Measurements from ENCODE around the gene CRISPLD2. TPM values are rescaled to one million over a fixed set of nuclear protein-coding genes. Genes with fewer than 3 reads are reported as not detected.

The CRISPLD2 gene
- total RNA-seq, 3 donors from 2014 or later = 94.7 to 386 (median 216) TPM

DNA sequence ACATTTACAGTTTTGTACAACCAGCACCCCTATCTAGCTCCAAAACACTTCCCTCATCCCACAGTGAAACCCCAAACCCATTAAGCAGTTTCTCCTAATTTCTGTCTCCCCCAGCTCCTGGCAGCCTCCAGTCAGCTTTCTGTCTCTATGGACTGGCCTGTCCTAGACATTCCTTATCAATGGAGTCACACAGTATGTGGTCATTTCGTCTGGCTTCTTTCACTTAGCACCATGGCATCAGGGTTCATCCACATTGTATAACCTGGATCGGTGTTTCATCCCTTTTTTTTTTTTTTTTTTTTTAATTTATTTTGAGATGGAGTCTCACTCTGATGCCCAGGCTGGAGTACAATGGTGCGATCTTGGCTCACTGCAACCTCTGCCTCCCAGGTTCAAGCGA, 123.0 kb downstream of the CRISPLD2 start:
- H3K36me3 ChIP-seq = no peaks in the 10 kb centered on the region
- H3K9me3 ChIP-seq = peaks cover 0 to 4% of the 10 kb centered on the region in 2 donors
- no peak for DNase-seq (ENCODE audit: low spot score in 2 of 2)
- intact Hi-C loops (cut with DNase I; ENCODE audit: low total_unique reads) = no loop called here
- H3K27ac ChIP-seq = no peak overlapping the region
- no peak for TF ChIP-seq POLR2AphosphoS5 (IDR thresholded peaks at IDR 0.05)
- no peak for TF ChIP-seq POLR2A (IDR thresholded peaks at IDR 0.05)
- TF ChIP-seq, protein P1, sequence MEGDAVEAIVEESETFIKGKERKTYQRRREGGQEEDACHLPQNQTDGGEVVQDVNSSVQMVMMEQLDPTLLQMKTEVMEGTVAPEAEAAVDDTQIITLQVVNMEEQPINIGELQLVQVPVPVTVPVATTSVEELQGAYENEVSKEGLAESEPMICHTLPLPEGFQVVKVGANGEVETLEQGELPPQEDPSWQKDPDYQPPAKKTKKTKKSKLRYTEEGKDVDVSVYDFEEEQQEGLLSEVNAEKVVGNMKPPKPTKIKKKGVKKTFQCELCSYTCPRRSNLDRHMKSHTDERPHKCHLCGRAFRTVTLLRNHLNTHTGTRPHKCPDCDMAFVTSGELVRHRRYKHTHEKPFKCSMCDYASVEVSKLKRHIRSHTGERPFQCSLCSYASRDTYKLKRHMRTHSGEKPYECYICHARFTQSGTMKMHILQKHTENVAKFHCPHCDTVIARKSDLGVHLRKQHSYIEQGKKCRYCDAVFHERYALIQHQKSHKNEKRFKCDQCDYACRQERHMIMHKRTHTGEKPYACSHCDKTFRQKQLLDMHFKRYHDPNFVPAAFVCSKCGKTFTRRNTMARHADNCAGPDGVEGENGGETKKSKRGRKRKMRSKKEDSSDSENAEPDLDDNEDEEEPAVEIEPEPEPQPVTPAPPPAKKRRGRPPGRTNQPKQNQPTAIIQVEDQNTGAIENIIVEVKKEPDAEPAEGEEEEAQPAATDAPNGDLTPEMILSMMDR (IDR thresholded peaks at IDR 0.05) = no peak
- no peaks in the 10 kb centered on the region for H3K27me3 ChIP-seq
- H3K4me3 ChIP-seq = no peak overlapping the region
- no peaks in the 10 kb centered on the region for H3K4me1 ChIP-seq

DNA sequence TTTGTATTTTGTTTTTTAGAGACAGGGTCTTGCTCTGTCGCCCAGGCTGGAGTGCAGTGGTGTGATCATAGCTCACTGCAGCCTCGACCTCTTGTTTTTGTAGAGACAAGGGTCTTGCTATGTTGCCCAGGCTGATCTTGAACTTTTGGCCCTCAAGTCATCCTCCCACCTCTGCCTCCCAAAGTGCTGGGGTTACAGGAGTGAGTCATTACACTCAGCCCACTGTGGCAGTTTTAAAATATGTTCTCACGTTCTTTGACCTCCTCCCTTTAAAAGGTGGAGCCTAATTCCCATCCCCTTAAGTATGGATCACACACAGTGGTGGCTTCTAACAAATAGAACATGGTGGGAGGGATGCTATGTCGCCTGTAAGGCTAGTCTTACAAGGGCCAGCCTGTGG, 123.8 kb downstream of the CRISPLD2 start:
- TF ChIP-seq POLR2A (IDR thresholded peaks at IDR 0.05) (no peak), POLR2AphosphoS5 (IDR thresholded peaks at IDR 0.05) (no peak)
- TF ChIP-seq, protein P1 (IDR thresholded peaks at IDR 0.05) = no peak
- H3K27me3 ChIP-seq = no peaks in the 10 kb centered on the region
- no peak overlapping the region for H3K4me3 ChIP-seq
- DNase-seq (ENCODE audit: low spot score in 2 of 2) = no peak
- peaks cover 0 to 4% of the 10 kb centered on the region in 2 donors for H3K9me3 ChIP-seq
- no peak overlapping the region for H3K27ac ChIP-seq
- intact Hi-C loops (cut with DNase I; ENCODE audit: low total_unique reads) = no loop called here
- no peaks in the 10 kb centered on the region for H3K4me1 ChIP-seq
- no peaks in the 10 kb centered on the region for H3K36me3 ChIP-seq

DNA sequence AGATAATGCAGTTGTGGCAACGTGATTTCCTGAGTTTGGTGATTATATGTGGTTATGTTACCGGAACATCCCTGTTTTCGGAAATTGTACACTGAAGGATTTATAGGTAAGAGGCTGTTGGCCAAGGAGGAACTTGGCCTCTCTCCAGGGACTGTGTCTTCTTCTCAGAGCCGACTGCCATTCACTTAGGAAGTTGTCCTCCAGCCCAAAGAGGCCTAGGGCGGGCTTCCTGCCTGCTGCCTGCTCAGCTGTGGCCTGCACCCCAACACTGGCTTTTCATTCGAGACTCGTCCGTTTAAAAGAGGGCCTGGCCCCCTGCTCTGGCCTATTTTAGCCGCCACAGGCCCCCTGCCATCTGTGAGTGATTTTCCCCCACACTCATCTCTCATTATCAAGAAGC, 127.2 kb downstream of the CRISPLD2 start:
- Histone ChIP-seq H3K4me1 (no peaks in the 10 kb centered on the region), H3K4me3 (no peak overlapping the region), H3K27me3 (no peaks in the 10 kb centered on the region), H3K9me3 (peaks cover 0 to 4% of the 10 kb centered on the region in 2 donors), H3K27ac (no peak overlapping the region), H3K36me3 (no peaks in the 10 kb centered on the region)
- DNase-seq (ENCODE audit: low spot score in 2 of 2) = peak in 1 of 2 donors; percentile 62
- intact Hi-C loops (cut with DNase I; ENCODE audit: low total_unique reads) = no loop called here
- no peak for TF ChIP-seq POLR2A (IDR thresholded peaks at IDR 0.05)
- no peak for TF ChIP-seq POLR2AphosphoS5 (IDR thresholded peaks at IDR 0.05)
- TF ChIP-seq, protein P1 (IDR thresholded peaks at IDR 0.05) = no peak

DNA sequence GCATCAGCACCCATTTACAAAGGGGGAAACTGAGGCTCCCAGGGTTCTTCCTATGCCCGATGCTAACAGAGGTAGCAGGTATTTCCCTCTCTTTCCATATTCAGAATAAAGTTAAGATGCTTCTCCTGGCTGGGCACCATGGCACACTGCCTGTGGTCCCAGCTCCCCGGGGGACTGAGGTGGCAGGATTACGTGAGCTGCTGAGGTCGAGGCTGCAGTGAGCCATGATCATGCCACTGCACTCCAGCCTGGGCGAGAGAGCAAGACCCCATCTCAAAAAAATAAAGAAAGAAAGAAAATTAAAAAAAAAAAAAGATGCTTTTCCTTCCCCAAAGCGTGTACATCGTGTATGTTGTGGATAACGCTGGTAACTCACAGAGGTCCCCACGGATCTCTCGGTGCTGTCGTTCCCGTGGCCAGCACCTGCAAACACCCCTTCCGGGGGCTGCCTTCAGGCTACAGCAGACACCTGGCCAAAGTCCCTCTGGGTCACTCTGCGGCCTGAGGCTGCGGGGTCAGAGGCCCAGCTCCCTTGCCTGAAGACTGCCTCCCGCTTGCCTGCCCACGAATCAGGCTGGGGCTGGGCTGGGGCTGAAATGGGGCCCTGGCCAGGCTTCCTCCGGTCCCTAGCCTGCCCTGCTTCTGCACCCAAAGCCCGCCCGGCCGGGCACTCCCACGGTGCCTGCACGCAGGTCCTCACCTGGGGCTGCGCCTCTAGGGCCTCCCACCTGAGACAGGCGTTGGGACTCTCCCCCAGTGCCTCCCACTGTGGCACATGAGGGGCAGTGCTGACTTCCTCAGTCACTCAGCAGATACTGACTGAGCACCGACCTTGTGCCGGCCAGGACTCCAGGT, 128.4 kb downstream of the CRISPLD2 start:
- peaks cover 0 to 1% of the 10 kb centered on the region in 2 donors for H3K9me3 ChIP-seq
- no peak for DNase-seq (ENCODE audit: low spot score in 2 of 2)
- intact Hi-C loops (cut with DNase I; ENCODE audit: low total_unique reads) = no loop called here

More for the DNA sequence above, 128.4 kb downstream of the CRISPLD2 start:
- no peak overlapping the region for H3K27ac ChIP-seq
- TF ChIP-seq, protein P1 (IDR thresholded peaks at IDR 0.05) = no peak
- TF ChIP-seq POLR2AphosphoS5 (IDR thresholded peaks at IDR 0.05) (no peak), POLR2A (IDR thresholded peaks at IDR 0.05) (no peak)
- no peaks in the 10 kb centered on the region for H3K4me1 ChIP-seq
- no peak overlapping the region for H3K4me3 ChIP-seq
- no peaks in the 10 kb centered on the region for H3K36me3 ChIP-seq
- no peaks in the 10 kb centered on the region for H3K27me3 ChIP-seq
